ENCODE measurements around the gene SPOCK1. TPM values are rescaled to one million over a fixed set of nuclear protein-coding genes. Genes with fewer than 3 reads are reported as not detected.

The SPOCK1 gene
- total and polyA plus RNA-seq, 4 donors = 0.07 to 0.18 (median 0.17) TPM; not detected in 1

DNA sequence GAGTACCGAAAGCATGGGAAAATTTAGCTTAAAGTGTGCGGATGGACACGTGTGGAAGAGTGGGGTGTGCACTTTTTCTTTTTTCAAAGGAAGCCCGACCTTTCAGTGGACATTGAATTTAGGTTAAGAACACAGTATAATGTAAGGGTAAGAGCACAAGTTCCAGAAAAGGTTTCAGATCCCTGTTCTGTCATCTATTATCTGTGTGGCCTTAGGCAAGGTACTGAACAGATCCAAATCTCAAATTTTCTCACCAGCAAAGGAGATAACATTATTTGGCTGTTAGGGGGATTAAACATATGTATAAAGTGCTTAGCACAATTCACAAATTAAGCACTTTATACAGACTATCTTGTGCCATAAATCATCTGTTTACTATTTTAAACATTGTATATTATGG, 441.0 kb downstream of the SPOCK1 start:
- no peaks in the 10 kb centered on the region for H3K27me3 ChIP-seq (ENCODE audit: control insufficient read depth in 4 of 4, insufficient read depth in 4 of 4, low read length in 3 of 4)
- no peak for DNase-seq (ENCODE audit: low spot score)
- 79% methylated on average over 4 of the region's 4 CpGs for WGBS

DNA sequence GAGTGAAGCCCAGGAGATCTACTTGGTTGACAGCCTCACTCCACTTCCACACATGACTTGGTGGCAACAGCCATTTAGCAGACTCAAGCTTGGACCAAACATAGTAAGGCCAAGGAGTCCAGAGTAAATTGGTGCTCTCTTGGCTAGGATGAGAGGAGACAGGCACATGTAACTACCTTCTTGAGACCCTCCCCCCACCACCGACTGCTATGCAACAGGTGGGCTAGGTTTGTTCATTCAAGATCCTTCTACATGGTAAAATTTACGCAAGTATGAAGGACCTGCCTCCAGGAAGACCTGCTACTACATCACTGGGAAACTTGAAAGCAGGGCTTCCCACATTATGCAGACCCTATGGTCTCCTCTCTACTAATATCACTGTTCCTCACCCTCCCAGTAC, 442.4 kb downstream of the SPOCK1 start:
- H3K4me1 ChIP-seq (ENCODE audit: control insufficient read depth in 4 of 4, insufficient read depth in 4 of 4, low read length in 3 of 4) = no peaks in the 10 kb centered on the region
- 80% methylated on average over 2 of the region's 2 CpGs for WGBS
- H3K9me3 ChIP-seq (ENCODE audit: control insufficient read depth in 4 of 4, low read length in 3 of 4) = no peaks in the 10 kb centered on the region
- no peak overlapping the region for H3K27ac ChIP-seq (ENCODE audit: low read depth in 1 of 2, low read length in 2 of 2)
- no peak overlapping the region for H3K4me3 ChIP-seq (ENCODE audit: low read depth in 1 of 3, low read length in 3 of 3)
- no peak for DNase-seq (ENCODE audit: low spot score)
- H3K36me3 ChIP-seq (ENCODE audit: control insufficient read depth in 4 of 4, insufficient read depth in 3 of 4, low read depth in 1 of 4, low read length in 3 of 4) = no peaks in the 10 kb centered on the region
- H3K9ac ChIP-seq (ENCODE audit: low read depth in 1 of 2, low read length in 2 of 2) = no peak overlapping the region
- no peaks in the 10 kb centered on the region for H3K27me3 ChIP-seq (ENCODE audit: control insufficient read depth in 4 of 4, insufficient read depth in 4 of 4, low read length in 3 of 4)
- TF ChIP-seq FOXA1 (IDR thresholded peaks at IDR 0.05) (no peak), HNF4G (IDR thresholded peaks at IDR 0.05) (no peak), JUND (IDR thresholded peaks at IDR 0.05) (no peak), TAF1 (conservative IDR thresholded peaks at IDR 0.05) (no peak), HNF4A (conservative IDR thresholded peaks at IDR 0.05) (no peak), EGR1 (IDR thresholded peaks at IDR 0.05; ENCODE audit: low read depth in 2 of 2) (no peak), RXRA (IDR thresholded peaks at IDR 0.05) (no peak), YY1 (IDR thresholded peaks at IDR 0.05) (no peak)
- TF ChIP-seq, protein P1, sequence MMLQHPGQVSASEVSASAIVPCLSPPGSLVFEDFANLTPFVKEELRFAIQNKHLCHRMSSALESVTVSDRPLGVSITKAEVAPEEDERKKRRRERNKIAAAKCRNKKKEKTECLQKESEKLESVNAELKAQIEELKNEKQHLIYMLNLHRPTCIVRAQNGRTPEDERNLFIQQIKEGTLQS (IDR thresholded peaks at IDR 0.05) = no peak
- TF ChIP-seq, protein P2, sequence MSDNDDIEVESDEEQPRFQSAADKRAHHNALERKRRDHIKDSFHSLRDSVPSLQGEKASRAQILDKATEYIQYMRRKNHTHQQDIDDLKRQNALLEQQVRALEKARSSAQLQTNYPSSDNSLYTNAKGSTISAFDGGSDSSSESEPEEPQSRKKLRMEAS (IDR thresholded peaks at IDR 0.05) = no peak
- TF ChIP-seq, protein P3, sequence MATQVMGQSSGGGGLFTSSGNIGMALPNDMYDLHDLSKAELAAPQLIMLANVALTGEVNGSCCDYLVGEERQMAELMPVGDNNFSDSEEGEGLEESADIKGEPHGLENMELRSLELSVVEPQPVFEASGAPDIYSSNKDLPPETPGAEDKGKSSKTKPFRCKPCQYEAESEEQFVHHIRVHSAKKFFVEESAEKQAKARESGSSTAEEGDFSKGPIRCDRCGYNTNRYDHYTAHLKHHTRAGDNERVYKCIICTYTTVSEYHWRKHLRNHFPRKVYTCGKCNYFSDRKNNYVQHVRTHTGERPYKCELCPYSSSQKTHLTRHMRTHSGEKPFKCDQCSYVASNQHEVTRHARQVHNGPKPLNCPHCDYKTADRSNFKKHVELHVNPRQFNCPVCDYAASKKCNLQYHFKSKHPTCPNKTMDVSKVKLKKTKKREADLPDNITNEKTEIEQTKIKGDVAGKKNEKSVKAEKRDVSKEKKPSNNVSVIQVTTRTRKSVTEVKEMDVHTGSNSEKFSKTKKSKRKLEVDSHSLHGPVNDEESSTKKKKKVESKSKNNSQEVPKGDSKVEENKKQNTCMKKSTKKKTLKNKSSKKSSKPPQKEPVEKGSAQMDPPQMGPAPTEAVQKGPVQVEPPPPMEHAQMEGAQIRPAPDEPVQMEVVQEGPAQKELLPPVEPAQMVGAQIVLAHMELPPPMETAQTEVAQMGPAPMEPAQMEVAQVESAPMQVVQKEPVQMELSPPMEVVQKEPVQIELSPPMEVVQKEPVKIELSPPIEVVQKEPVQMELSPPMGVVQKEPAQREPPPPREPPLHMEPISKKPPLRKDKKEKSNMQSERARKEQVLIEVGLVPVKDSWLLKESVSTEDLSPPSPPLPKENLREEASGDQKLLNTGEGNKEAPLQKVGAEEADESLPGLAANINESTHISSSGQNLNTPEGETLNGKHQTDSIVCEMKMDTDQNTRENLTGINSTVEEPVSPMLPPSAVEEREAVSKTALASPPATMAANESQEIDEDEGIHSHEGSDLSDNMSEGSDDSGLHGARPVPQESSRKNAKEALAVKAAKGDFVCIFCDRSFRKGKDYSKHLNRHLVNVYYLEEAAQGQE (IDR thresholded peaks at IDR 0.05) = no peak
- TF ChIP-seq, protein P4, sequence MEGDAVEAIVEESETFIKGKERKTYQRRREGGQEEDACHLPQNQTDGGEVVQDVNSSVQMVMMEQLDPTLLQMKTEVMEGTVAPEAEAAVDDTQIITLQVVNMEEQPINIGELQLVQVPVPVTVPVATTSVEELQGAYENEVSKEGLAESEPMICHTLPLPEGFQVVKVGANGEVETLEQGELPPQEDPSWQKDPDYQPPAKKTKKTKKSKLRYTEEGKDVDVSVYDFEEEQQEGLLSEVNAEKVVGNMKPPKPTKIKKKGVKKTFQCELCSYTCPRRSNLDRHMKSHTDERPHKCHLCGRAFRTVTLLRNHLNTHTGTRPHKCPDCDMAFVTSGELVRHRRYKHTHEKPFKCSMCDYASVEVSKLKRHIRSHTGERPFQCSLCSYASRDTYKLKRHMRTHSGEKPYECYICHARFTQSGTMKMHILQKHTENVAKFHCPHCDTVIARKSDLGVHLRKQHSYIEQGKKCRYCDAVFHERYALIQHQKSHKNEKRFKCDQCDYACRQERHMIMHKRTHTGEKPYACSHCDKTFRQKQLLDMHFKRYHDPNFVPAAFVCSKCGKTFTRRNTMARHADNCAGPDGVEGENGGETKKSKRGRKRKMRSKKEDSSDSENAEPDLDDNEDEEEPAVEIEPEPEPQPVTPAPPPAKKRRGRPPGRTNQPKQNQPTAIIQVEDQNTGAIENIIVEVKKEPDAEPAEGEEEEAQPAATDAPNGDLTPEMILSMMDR (IDR thresholded peaks at IDR 0.05; ENCODE audit: low read depth, low read length, missing input control) = no peak
- TF ChIP-seq, protein P5, sequence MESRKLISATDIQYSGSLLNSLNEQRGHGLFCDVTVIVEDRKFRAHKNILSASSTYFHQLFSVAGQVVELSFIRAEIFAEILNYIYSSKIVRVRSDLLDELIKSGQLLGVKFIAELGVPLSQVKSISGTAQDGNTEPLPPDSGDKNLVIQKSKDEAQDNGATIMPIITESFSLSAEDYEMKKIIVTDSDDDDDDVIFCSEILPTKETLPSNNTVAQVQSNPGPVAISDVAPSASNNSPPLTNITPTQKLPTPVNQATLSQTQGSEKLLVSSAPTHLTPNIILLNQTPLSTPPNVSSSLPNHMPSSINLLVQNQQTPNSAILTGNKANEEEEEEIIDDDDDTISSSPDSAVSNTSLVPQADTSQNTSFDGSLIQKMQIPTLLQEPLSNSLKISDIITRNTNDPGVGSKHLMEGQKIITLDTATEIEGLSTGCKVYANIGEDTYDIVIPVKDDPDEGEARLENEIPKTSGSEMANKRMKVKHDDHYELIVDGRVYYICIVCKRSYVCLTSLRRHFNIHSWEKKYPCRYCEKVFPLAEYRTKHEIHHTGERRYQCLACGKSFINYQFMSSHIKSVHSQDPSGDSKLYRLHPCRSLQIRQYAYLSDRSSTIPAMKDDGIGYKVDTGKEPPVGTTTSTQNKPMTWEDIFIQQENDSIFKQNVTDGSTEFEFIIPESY (IDR thresholded peaks at IDR 0.05) = no peak

More for the DNA sequence above, 441.0 kb downstream of the SPOCK1 start:
- no peaks in the 10 kb centered on the region for H3K9me3 ChIP-seq (ENCODE audit: control insufficient read depth in 4 of 4, low read length in 3 of 4)
- H3K36me3 ChIP-seq (ENCODE audit: control insufficient read depth in 4 of 4, insufficient read depth in 3 of 4, low read depth in 1 of 4, low read length in 3 of 4) = no peaks in the 10 kb centered on the region
- no peaks in the 10 kb centered on the region for H3K4me1 ChIP-seq (ENCODE audit: control insufficient read depth in 4 of 4, insufficient read depth in 4 of 4, low read length in 3 of 4)
- H3K9ac ChIP-seq (ENCODE audit: low read depth in 1 of 2, low read length in 2 of 2) = no peak overlapping the region
- TF ChIP-seq HNF4G (IDR thresholded peaks at IDR 0.05) (no peak), EGR1 (IDR thresholded peaks at IDR 0.05; ENCODE audit: low read depth in 2 of 2) (no peak), TAF1 (conservative IDR thresholded peaks at IDR 0.05) (no peak), YY1 (IDR thresholded peaks at IDR 0.05) (no peak), GABPA (IDR thresholded peaks at IDR 0.05 in 1 of 2, conservative IDR thresholded peaks at IDR 0.05 in 1 of 2) (no peak), HNF4A (conservative IDR thresholded peaks at IDR 0.05) (no peak), RAD21 (IDR thresholded peaks at IDR 0.05) (no peak), JUND (IDR thresholded peaks at IDR 0.05) (no peak), FOXA2 (IDR thresholded peaks at IDR 0.05) (no peak), SP1 (IDR thresholded peaks at IDR 0.05) (no peak), NR2F2 (IDR thresholded peaks at IDR 0.05) (no peak)
- TF ChIP-seq, protein P2 (IDR thresholded peaks at IDR 0.05) = no peak
- TF ChIP-seq, protein P5 (IDR thresholded peaks at IDR 0.05) = no peak
- TF ChIP-seq, protein P4 (IDR thresholded peaks at IDR 0.05; ENCODE audit: low read depth, low read length, missing input control) = no peak
- H3K27ac ChIP-seq (ENCODE audit: low read depth in 1 of 2, low read length in 2 of 2) = no peak overlapping the region
- no peak overlapping the region for H3K4me3 ChIP-seq (ENCODE audit: low read depth in 1 of 3, low read length in 3 of 3)
